CD4-positive, alpha-beta T cell (primary cell): Measurements from ENCODE around the gene TIRAP. TPM values are rescaled to one million over a fixed set of nuclear protein-coding genes. Genes with fewer than 3 reads are reported as not detected.

Experiments
- ATAC-seq: fragments of 200-7000 bp; cut with Tn5 transposase; one replicate; pipeline ENCODE4 v1.10.0; 2022; ENCODE audit warnings: mild to moderate bottlenecking; ENCODE audit not compliant: poor library complexity
- CTCF ChIA-PET: fragments of 350-600 bp; sonication (Branson Sonifier 250); formaldehyde crosslinking; loops from one replicate; lab custom pipeline; 2021; ENCODE audit warnings: antibody characterized with exemption, inconsistent platforms; lab: Charles Lee
- POLR2A ChIA-PET: fragments of 350-600 bp; sonication (Branson Sonifier 250); formaldehyde crosslinking; loops from one replicate; lab custom pipeline; 2021; ENCODE audit warnings: antibody characterized with exemption, inconsistent platforms; lab: Charles Lee
- DNase-seq, 14 experiments: peaks; one replicate each; pipeline ENCODE4 v3.0.0-alpha.2; 2013 to 2020; ENCODE audit warnings: mixed read lengths in 2 of 14
- H3K27ac ChIP-seq, 2 donors: one replicate each; pipeline versions ENCODE4 v1.5.1 to v1.7.0; 2013; ENCODE audit warnings: low read length in 2 of 2, low read depth in 1 of 2, mild to moderate bottlenecking in 1 of 2
- H3K27me3 ChIP-seq, 2 experiments: 1 replicate in 1 of 2; 2 replicates in 1 of 2; pipeline versions ENCODE4 v1.6.1 to v1.7.0; 2013; ENCODE audit warnings: low read length in 2 of 2, control low read depth in 1 of 2, mild to moderate bottlenecking in 1 of 2, moderate library complexity in 1 of 2; ENCODE audit not compliant: insufficient read depth in 2 of 2, control insufficient read depth in 1 of 2
- H3K36me3 ChIP-seq: one replicate; pipeline ENCODE4 v1.6.1; 2013; ENCODE audit warnings: low read length, control low read depth; ENCODE audit not compliant: insufficient read depth
- H3K4me1 ChIP-seq: one replicate; pipeline ENCODE4 v1.6.1; 2013; ENCODE audit warnings: low read length, control low read depth; ENCODE audit not compliant: insufficient read depth
- H3K4me3 ChIP-seq: one replicate; pipeline ENCODE4 v1.5.1; 2013; ENCODE audit warnings: mild to moderate bottlenecking, low read length, moderate library complexity
- H3K9me3 ChIP-seq, 2 experiments: 1 replicate in 1 of 2; 2 replicates in 1 of 2; pipeline versions ENCODE4 v1.6.1 to v1.7.0; 2013; ENCODE audit warnings: low read length in 2 of 2, mild to moderate bottlenecking in 2 of 2, control low read depth in 1 of 2, moderate library complexity in 1 of 2; ENCODE audit not compliant: control insufficient read depth in 1 of 2, insufficient read depth in 1 of 2
- H3K27ac Mint-ChIP-seq: one replicate; pipeline ENCODE4 v1.8.0; 2020; ENCODE audit warnings: mixed read lengths
- H3K27me3 Mint-ChIP-seq: one replicate; pipeline ENCODE4 v1.8.0; 2021; ENCODE audit warnings: mixed read lengths
- H3K36me3 Mint-ChIP-seq: one replicate; pipeline ENCODE4 v1.8.0; 2021; ENCODE audit warnings: low read depth, mixed read lengths
- H3K4me1 Mint-ChIP-seq: one replicate; pipeline ENCODE4 v1.8.0; 2021; ENCODE audit warnings: low read depth, mixed read lengths
- H3K4me3 Mint-ChIP-seq: one replicate; pipeline ENCODE4 v1.8.0; 2020; ENCODE audit warnings: mild to moderate bottlenecking, mixed read lengths
- H3K9me3 Mint-ChIP-seq: one replicate; pipeline ENCODE4 v1.8.0; 2020; ENCODE audit warnings: mixed read lengths
- intact Hi-C, 2 experiments: fragments of 100-400 bp; cut with DNase I in 1 of 2; cut with micrococcal nuclease in 1 of 2; formaldehyde crosslinking; loops; one replicate each; pipeline versions ENCODE4 v1.15.1 to v1.9.0; 2023 to 2025; cut with DNase I, micrococcal nuclease
- total RNA-seq, 174 experiments: library from RNA in 2 of 174; stranded (reverse) in 2 of 174; gene quantifications; one replicate each; pipeline ENCODE4 v1.2.3 and lab custom pipeline; 2021 to 2026
- TF ChIP-seq, protein P1 (sequence below): fragments of 200-600 bp; IDR thresholded peaks from one replicate; pipeline ENCODE4 v1.8.0; 2022; ENCODE audit warnings: antibody characterized with exemption, mild to moderate bottlenecking

TIRAP gene
- total RNA-seq, 2 experiments from 2014 or later: 7.7 to 7.9 TPM

DNA sequence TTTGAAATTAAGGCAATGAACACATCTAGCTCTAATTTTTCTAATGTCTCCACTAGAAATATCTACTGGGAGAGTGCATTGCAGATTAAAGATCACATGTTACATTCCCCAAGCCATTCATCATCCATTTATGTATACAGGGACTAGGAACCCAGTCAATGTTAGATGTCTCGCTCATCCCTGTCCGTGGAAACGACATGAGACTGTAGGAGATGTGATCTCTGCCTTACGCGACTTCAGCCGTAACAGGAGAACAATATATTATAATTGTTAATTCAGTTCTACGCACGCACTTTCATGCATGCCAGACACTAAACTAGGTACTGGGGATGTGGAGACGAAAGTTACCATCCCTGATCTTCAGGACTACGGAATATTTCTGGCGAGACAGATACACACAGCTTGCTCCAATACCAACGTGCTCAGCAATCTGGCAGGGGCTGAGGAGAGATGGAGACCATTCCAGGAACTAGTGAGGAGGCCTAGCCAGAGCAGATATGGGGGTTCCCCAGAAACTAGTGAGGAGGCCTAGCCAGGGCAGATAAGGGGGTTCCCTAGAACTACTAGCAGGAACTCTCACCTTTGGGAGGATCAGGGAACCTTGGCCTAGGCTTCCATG is 21.7 kb downstream of the TIRAP start:
- TF ChIP-seq, protein P1, sequence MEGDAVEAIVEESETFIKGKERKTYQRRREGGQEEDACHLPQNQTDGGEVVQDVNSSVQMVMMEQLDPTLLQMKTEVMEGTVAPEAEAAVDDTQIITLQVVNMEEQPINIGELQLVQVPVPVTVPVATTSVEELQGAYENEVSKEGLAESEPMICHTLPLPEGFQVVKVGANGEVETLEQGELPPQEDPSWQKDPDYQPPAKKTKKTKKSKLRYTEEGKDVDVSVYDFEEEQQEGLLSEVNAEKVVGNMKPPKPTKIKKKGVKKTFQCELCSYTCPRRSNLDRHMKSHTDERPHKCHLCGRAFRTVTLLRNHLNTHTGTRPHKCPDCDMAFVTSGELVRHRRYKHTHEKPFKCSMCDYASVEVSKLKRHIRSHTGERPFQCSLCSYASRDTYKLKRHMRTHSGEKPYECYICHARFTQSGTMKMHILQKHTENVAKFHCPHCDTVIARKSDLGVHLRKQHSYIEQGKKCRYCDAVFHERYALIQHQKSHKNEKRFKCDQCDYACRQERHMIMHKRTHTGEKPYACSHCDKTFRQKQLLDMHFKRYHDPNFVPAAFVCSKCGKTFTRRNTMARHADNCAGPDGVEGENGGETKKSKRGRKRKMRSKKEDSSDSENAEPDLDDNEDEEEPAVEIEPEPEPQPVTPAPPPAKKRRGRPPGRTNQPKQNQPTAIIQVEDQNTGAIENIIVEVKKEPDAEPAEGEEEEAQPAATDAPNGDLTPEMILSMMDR: no peak
- Histone ChIP-seq H3K27me3 (no peaks in the 10 kb centered on the region), H3K4me1 (peaks cover 39% of the 10 kb centered on the region), H3K36me3 (peaks cover 15% of the 10 kb centered on the region), H3K27ac (peak overlapping the region; percentile 51 to 89), H3K9me3 (no peaks in the 10 kb centered on the region), H3K4me3 (peak overlapping the region; percentile 91)
- ChIA-PET CTCF (interaction anchor here (0.6 to 1.3 kb wide), 2 partner anchors 35 to 90 kb away, joined by 3 to 4 read pairs; no protein-coding TSS in a partner anchor), POLR2A (interaction anchor here (0.6 to 3.0 kb wide), 12 partner anchors 9 to 402 kb away, joined by 3 to 34 read pairs (median 4); partner anchors contain the start of genes FAM118B, FOXRED1, PUS3 and RPUSD4)
- peak overlapping the region; percentile 85 for H3K27ac Mint-ChIP-seq
- no peaks in the 10 kb centered on the region for H3K27me3 Mint-ChIP-seq
- peaks cover 42% of the 10 kb centered on the region for H3K36me3 Mint-ChIP-seq
- DNase-seq: peak in 2 of 14 experiments; percentile 44 to 51
- H3K4me3 Mint-ChIP-seq: peak overlapping the region; percentile 87
- no peak for ATAC-seq
- peaks cover 47% of the 10 kb centered on the region for H3K4me1 Mint-ChIP-seq
- intact Hi-C loops: loop anchor here (1.0 to 5.0 kb wide), 3 partner anchors 36 to 92 kb away; partner anchors contain the start of genes SRPRA (in 2 of the 2), FAM118B (in 1 of the 2), FOXRED1 (in 1 of the 2) and RPUSD4 (in 1 of the 2)
- H3K9me3 Mint-ChIP-seq: no peaks in the 10 kb centered on the region

- Histone ChIP-seq H3K27me3 (no peaks in the 10 kb centered on the region), H3K36me3 (peaks cover 26% of the 10 kb centered on the region), H3K27ac (no peak overlapping the region), H3K9me3 (no peaks in the 10 kb centered on the region), H3K4me3 (no peak overlapping the region), H3K4me1 (peaks cover 44% of the 10 kb centered on the region)
- ATAC-seq: no peak
- ChIA-PET POLR2A (interaction anchor here (0.9 to 3.0 kb wide), 3 partner anchors 23 to 94 kb away, joined by 3 to 34 read pairs (median 6); partner anchors contain the start of genes FAM118B, FOXRED1, RPUSD4 and SRPRA), CTCF (no interaction called here)
- H3K36me3 Mint-ChIP-seq: peaks cover 54% of the 10 kb centered on the region
- peaks cover 59% of the 10 kb centered on the region for H3K4me1 Mint-ChIP-seq
- H3K27me3 Mint-ChIP-seq: no peaks in the 10 kb centered on the region
- no peaks in the 10 kb centered on the region for H3K9me3 Mint-ChIP-seq
- TF ChIP-seq, protein P1: no peak
- peak overlapping the region; percentile 88 for H3K4me3 Mint-ChIP-seq
- H3K27ac Mint-ChIP-seq: peak overlapping the region; percentile 76
- intact Hi-C loops: no loop called here
- DNase-seq: peak in 2 of 14 experiments; percentile 27 to 34
Measured at GRCh38 chr11:126305699-126306098, 22.8 kb downstream of the TIRAP start.

DNA sequence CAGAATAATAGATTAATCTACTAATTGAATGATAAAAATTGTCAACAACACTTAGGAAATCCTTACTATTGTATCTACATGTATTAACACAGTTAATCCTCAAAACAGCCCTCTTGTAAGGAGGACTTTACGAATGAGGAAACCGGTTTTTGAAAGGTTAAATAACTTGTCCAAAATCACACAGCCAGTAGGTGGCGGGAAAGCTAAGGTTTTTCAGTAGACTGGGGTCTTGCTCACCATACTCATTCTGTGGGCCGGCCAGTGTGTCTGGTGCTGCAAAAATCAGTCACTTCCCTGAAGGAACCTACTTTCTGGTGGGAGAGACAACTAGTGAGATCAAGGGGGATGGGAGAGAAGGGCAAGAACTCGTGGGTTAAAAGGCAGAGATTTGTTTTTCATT is 24.8 kb downstream of the TIRAP start:
- Histone ChIP-seq H3K9me3 (no peaks in the 10 kb centered on the region), H3K27ac (no peak overlapping the region), H3K27me3 (no peaks in the 10 kb centered on the region), H3K4me1 (peaks cover 47% of the 10 kb centered on the region), H3K4me3 (no peak overlapping the region), H3K36me3 (peaks cover 37% of the 10 kb centered on the region)
- CTCF ChIA-PET: no interaction called here
- H3K27me3 Mint-ChIP-seq: no peaks in the 10 kb centered on the region
- no peak overlapping the region for H3K27ac Mint-ChIP-seq
- intact Hi-C loops: no loop called here
- no peak overlapping the region for H3K4me3 Mint-ChIP-seq
- no peak for ATAC-seq
- H3K36me3 Mint-ChIP-seq: peaks cover 68% of the 10 kb centered on the region
- peak in 2 of 14 experiments; percentile 26 to 41 for DNase-seq
- TF ChIP-seq, protein P1: no peak
- H3K4me1 Mint-ChIP-seq: peaks cover 60% of the 10 kb centered on the region
- POLR2A ChIA-PET: no interaction called here
- H3K9me3 Mint-ChIP-seq: no peaks in the 10 kb centered on the region
